ENCODE data around the gene CRY1. TPM values are rescaled to one million over a fixed set of nuclear protein-coding genes. Genes with fewer than 3 reads are reported as not detected.

The CRY1 gene
- total and polyA plus RNA-seq, 2 of the 4 experiments (the other 2 are of a cell fraction): 5.9 to 9.9 TPM

DNA sequence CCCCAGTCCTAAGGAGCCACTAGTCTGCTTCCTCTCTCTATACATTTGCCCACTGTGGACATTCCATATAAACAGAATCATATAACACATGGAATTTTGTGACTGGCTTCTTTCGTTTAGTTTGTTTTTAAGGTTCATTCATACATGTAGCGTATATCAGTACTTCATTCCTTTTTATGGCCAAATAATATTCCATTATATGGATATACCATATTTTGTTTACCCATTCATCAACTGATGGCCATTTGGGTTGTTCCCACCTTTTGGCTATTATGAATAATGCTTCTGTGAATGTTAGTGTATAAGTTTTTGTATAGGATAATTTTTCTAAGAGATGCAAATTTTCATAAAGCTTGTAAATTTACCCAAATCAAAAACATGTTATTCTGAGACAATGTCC, 4.4 kb downstream of the CRY1 start:
- no peaks in the 10 kb centered on the region for H3K36me3 ChIP-seq (ENCODE audit: control insufficient read depth, insufficient read depth, low read length)
- dilution Hi-C loops (cut with HindIII; ENCODE audit: low sequenced_read_pairs, unreplicated experiment): no loop called here
- in situ Hi-C loops (cut with MboI; ENCODE audit: low sequenced_read_pairs): no loop called here

More for the DNA sequence above, 4.4 kb downstream of the CRY1 start:
- ChIA-PET CTCF (interaction anchor here (1.7 kb wide), 1 partner anchor 10 kb away, joined by 6 read pairs; no protein-coding TSS in a partner anchor), POLR2A (ENCODE audit: unreplicated experiment) (no interaction called here)
- no peak overlapping the region for H3K4me3 ChIP-seq (ENCODE audit: insufficient read depth, low read depth, low read length)
- no peaks in the 10 kb centered on the region; the same call in 1 of the 2 replicates for H3K4me1 ChIP-seq (ENCODE audit: control insufficient read depth, insufficient read depth, low read length)
- intact Hi-C loops (cut with micrococcal nuclease): no loop called here
- H2BK5ac ChIP-seq (ENCODE audit: low read depth, low read length, poor library complexity, severe bottlenecking): no peak overlapping the region
- H3K9me1 ChIP-seq (ENCODE audit: insufficient read depth, low read length): peaks cover 6% of the 10 kb centered on the region; the same call in 1 of the 2 replicates
- H4K91ac ChIP-seq (ENCODE audit: insufficient read depth, low read depth, low read length): no peak overlapping the region
- H2AK5ac ChIP-seq (ENCODE audit: low read depth, low read length): no peak overlapping the region
- H3K27me3 ChIP-seq (ENCODE audit: control insufficient read depth, insufficient read depth, low read length): no peaks in the 10 kb centered on the region
- H2BK20ac ChIP-seq (ENCODE audit: low read depth, low read length): no peak overlapping the region
- no peak overlapping the region for H2BK15ac ChIP-seq (ENCODE audit: low read depth, low read length)
- DNase-seq (no peak), ATAC-seq (ENCODE audit: low read depth) (no peak)
- no CpG with 5 or more reads among the region's 2 CpGs for WGBS, 2 experiments (ENCODE audit: extremely low coverage in 2 of 2, insufficient read length in 1 of 2)
- no peak overlapping the region for H3K4ac ChIP-seq (ENCODE audit: low read depth, low read length)
- BruUV-seq (replicated peaks): no TSS peak
- H3K14ac ChIP-seq (replicated peaks; ENCODE audit: low read depth, low read length): no peak overlapping the region
- no peak overlapping the region for H4K5ac ChIP-seq (ENCODE audit: low read depth, low read length)
- no peaks in the 10 kb centered on the region for H3K9me3 ChIP-seq (ENCODE audit: control insufficient read depth, insufficient read depth, low read length)
- no peak overlapping the region for H2BK120ac ChIP-seq (ENCODE audit: low read depth, low read length)
- no peak overlapping the region for H3K9ac ChIP-seq (ENCODE audit: low read depth, low read length)
- TF ChIP-seq, protein P1, sequence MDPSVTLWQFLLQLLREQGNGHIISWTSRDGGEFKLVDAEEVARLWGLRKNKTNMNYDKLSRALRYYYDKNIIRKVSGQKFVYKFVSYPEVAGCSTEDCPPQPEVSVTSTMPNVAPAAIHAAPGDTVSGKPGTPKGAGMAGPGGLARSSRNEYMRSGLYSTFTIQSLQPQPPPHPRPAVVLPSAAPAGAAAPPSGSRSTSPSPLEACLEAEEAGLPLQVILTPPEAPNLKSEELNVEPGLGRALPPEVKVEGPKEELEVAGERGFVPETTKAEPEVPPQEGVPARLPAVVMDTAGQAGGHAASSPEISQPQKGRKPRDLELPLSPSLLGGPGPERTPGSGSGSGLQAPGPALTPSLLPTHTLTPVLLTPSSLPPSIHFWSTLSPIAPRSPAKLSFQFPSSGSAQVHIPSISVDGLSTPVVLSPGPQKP (IDR thresholded peaks at IDR 0.05; ENCODE audit: borderline replicate concordance, low read depth, low read length): no peak
- no peak for TF ChIP-seq MAZ (IDR thresholded peaks at IDR 0.05; ENCODE audit: borderline replicate concordance, low read depth, low read length)
- TF ChIP-seq CEBPB (IDR thresholded peaks at IDR 0.05; ENCODE audit: low read depth, low read length): no peak
- TF ChIP-seq SMC3 (IDR thresholded peaks at IDR 0.05; ENCODE audit: low read depth, low read length): no peak
- no peak overlapping the region for H3K56ac ChIP-seq (ENCODE audit: extremely low read depth, insufficient read depth, low read length)
- H3K18ac ChIP-seq (ENCODE audit: low read depth, low read length): no peak overlapping the region
- no peak overlapping the region for H3K23ac ChIP-seq (ENCODE audit: low read depth, low read length)
- peaks cover 7 to 39% of the 10 kb centered on the region in 2 experiments; a peak in 3 of 4 replicates for H3K79me1 ChIP-seq (ENCODE audit: low read depth in 1 of 2, low read length in 2 of 2)
- H2AK9ac ChIP-seq (replicated peaks; ENCODE audit: low read depth, low read length, poor library complexity): no peak overlapping the region
- H4K20me1 ChIP-seq (ENCODE audit: insufficient read depth, low read length): peaks cover 19% of the 10 kb centered on the region
- no peak overlapping the region for H2AFZ ChIP-seq (replicated peaks; ENCODE audit: low read length, poor library complexity)
- no peak overlapping the region for H3K27ac ChIP-seq (ENCODE audit: insufficient read depth, low read length)
- no peak overlapping the region for H4K8ac ChIP-seq (ENCODE audit: low read depth in 2 of 2, low read length in 2 of 2)
- H3K4me2 ChIP-seq (ENCODE audit: low read depth, low read length): no peak overlapping the region

All from IMR-90 (cell line).